Astrocyte of the spinal cord (primary cell): Measurements from ENCODE around the gene RIC3.

ENCODE experiments used
- DNase-seq: peaks from one replicate; pipeline ENCODE4 v3.0.0; 2011; ENCODE audit warnings: low read depth, low spot score
- H3K4me3 ChIP-seq: 2 replicates; pipeline ENCODE4 v1.5.1; 2011; ENCODE audit warnings: low read depth, mild to moderate bottlenecking, low read length, moderate library complexity
- in situ Hi-C: cut with HindIII; loops from 2 replicates; pipeline ENCODE4 v1.10.0; 2017; ENCODE audit warnings: low sequenced_read_pairs
- TF ChIP-seq, protein P1 (sequence below): IDR thresholded peaks from 2 replicates; pipeline ENCODE4 v1.5.1; 2012; ENCODE audit warnings: low read depth, mild to moderate bottlenecking, low read length, inconsistent platforms

The RIC3 gene

DNA sequence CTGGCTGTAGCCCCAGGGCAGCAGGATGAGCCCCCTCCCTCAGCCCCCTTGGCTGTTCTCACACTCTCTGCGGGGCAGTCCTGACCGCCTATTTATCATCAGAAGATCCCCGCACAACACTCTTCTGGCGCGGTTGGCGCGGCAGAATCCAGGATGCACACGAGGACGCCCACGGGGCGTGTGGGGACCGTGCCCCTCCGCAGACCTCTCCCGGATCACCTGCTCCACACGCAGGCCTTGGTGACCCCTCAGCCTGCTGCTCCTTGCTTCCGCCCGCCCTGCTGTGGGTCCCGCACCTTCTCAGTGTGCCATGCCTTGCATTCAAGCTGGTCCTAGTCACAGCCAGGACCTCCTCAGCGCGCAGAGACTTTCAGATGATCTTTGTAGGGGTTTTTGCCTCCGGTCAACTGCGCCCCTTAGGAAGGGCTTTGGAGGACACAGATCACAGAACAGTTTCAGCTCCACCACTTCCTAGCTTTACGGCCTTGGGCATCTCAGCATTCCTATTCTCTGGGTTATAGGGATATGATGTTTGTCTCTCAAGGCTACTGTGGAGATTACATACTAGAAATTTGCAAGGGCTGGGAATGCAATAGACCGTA lies 88.7 kb downstream of the RIC3 start:
- no peak for DNase-seq
- in situ Hi-C loops = no loop called here
- TF ChIP-seq, protein P1, sequence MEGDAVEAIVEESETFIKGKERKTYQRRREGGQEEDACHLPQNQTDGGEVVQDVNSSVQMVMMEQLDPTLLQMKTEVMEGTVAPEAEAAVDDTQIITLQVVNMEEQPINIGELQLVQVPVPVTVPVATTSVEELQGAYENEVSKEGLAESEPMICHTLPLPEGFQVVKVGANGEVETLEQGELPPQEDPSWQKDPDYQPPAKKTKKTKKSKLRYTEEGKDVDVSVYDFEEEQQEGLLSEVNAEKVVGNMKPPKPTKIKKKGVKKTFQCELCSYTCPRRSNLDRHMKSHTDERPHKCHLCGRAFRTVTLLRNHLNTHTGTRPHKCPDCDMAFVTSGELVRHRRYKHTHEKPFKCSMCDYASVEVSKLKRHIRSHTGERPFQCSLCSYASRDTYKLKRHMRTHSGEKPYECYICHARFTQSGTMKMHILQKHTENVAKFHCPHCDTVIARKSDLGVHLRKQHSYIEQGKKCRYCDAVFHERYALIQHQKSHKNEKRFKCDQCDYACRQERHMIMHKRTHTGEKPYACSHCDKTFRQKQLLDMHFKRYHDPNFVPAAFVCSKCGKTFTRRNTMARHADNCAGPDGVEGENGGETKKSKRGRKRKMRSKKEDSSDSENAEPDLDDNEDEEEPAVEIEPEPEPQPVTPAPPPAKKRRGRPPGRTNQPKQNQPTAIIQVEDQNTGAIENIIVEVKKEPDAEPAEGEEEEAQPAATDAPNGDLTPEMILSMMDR = no peak
- no peak overlapping the region for H3K4me3 ChIP-seq

DNA sequence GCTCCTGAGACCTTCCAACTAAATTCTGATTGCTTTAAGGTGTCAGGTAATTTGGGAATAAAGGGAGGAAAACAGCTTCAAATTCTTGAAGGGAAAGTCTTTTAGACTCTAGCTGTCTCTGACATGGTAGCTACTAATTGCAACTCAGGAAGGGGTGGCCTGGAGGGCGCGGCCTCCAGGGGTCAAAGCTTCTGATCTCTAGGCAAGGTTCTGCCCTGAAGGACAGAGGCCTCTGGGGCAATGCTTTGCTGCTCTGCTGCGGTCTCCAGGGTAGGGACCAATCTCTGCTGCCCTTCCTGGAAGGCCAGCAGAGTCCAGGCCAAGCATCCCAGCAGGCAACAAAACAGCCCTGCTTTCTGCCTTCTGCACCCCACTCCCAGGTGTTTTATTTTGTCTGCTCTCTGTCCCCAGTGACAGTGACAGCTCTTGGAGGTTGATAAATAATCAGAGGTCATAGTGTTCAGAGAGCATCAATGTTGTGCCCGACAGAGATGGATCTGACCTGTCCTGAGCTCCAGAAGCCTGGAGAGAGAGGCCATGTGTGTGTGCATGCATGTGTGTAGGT lies 89.6 kb downstream of the RIC3 start:
- no peak overlapping the region for H3K4me3 ChIP-seq
- in situ Hi-C loops = no loop called here
- TF ChIP-seq, protein P1 = no peak
- no peak for DNase-seq

DNA sequence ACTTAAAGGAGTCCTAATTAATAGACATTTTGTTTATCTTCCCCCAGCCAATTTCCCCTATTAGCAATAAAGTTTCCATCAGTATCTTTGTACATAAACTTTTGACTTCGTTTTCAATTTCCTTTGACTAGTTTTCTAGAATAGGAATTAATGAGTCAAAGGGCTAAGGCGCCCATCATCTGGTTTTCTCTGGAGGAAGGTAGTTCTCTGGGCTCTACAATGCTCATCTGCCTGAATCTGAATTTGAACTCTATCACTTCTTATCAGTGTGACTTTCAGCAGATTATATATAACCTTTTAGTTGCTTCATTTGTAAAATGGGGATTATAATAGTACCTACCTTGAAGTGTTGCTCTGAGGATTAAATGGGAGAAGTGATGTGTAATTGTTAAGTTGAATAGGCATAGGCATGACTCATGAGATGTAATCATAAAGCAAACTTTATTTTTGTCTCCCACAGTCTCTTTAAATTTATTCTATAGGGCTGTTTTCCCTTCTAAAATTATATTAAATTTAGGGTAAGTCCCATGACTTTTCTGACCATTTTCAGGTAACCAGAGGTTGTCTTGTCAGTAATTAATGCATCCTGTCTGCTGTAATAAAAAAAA lies 93.6 kb downstream of the RIC3 start:
- TF ChIP-seq, protein P1 = no peak
- no peak overlapping the region for H3K4me3 ChIP-seq
- DNase-seq = no peak
- in situ Hi-C loops = no loop called here

DNA sequence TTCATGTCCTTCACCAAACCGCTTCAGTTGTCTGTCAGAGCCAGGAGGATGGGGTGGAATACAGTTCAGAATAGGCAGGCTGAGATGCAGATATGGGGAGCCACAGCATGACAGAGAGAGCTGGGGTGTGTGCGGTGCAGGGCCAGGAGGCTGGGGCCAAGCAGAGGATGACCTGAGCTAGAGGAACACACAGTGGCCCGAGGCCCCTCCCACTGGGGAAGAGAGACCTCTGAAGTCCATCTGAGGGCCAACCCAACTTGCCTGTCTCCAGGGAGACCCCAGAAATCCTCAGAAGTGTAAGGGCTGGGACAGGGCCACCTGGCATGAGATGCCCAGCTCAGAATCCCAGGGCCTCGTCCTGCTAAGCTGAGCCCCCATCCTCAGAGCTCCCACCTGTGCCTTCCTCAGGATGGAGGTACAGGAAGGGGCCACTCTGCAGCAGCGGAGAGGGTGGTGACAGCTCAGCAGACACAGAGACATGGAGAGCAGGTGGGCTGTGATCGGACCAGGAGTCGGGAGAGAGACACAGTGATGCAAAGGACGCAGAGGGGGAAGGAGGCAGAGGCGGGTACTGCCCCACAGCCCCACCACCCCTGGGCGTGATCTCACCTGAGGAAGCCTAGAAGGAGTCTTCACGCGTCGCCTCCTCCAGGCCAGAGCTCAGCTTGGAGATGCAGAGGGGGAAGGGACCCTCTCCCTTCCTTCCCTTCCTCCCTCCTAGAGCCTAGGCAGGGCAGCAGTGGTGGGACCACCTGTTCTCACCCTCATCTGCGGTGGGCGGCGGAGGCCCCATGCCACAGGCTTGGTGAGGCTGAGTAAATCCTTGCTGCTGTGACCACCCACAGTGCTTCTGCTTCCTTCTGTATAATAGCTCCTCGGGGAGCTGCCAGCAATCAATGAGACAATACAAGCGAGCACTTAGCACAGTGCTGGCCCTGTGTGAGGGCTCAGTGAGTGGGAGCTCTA lies 96.9 kb downstream of the RIC3 start:
- TF ChIP-seq, protein P1 = no peak
- no peak for DNase-seq
- no peak overlapping the region for H3K4me3 ChIP-seq
- in situ Hi-C loops = no loop called here

DNA sequence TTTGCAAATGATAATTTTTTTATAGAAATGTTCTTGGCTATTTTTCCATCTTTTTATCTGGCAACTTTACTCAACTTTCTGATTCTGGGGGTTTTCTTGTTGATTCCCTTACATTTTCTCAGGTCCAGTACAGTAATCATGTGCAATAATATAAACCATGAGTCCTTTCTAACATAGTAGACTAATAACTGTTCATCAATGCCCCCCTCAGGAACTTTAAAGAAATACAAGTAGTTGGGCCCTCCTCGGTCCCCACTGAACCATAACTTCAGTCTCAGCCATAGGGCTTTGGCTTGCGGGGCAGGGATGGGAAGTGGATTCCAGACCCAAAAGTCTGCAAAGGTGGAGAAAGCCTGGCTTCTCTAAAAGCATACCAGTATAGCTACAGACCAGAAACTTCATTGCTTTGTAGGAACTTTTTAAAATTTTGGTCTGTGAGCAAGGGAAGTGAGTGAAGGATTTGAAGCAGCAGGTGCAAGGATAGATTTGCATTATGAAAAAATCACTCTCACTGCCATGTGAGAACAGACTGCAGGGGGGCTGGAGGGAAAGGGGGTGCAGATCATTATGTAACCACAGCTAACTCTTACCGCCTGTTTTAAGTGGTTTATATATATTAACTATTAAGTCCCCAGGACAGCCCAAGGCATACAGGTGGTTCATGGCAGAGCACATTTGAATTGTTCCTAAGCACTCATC lies 98.3 kb downstream of the RIC3 start:
- H3K4me3 ChIP-seq = no peak overlapping the region
- TF ChIP-seq, protein P1 = peak; percentile 43
- in situ Hi-C loops = no loop called here
- DNase-seq = peak; percentile 46

DNA sequence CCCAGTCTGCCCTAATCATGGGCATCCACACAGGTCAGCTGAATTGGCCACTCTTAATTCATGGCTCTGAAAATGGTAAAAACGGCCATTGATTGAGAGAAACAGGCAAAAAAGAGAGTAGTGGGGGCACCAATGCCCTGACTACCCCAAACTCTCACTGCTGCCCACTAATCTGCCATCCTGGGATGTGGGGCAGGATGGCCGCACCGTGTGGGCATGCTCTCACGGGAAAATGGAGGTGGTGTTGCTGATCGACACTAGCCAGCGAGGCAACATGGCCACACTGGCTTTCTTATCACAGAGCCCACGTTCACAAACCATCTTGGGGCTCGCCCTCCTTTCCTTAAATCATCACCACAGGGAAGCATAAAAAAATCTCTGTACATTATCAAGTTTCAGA lies 99.1 kb downstream of the RIC3 start:
- no peak overlapping the region for H3K4me3 ChIP-seq
- DNase-seq = no peak
- TF ChIP-seq, protein P1 = no peak
- in situ Hi-C loops = no loop called here
